Measurements from ENCODE around the gene PITPNM1.
"Not testable (repeated sequence)": the region's sequence is repeated elsewhere in the genome, so short reads cannot be mapped to it uniquely, and the experiment has no call there.

PITPNM1 gene

GRCh38 chr11:67489203-67489884 lies 15.8 kb downstream of the PITPNM1 start:
- Histone ChIP-seq H3K4me1 (ENCODE audit: control insufficient read depth in 1 of 2, insufficient read depth in 2 of 2, low read length in 2 of 2) (peaks cover under 1 to 23% of the 10 kb centered on the region in 2 donors), H3K4me3 (ENCODE audit: low read depth in 1 of 2, low read length in 2 of 2) (no peak overlapping the region), H3K27me3 (ENCODE audit: control insufficient read depth in 1 of 2, insufficient read depth in 2 of 2, low read length in 2 of 2) (no peaks in the 10 kb centered on the region), H3K27ac (ENCODE audit: low read depth, low read length) (no peak overlapping the region), H3K36me3 (ENCODE audit: control insufficient read depth in 1 of 2, insufficient read depth in 2 of 2, low read length in 2 of 2) (peaks cover 18 to 41% of the 10 kb centered on the region in 2 donors), H3K9me3 (ENCODE audit: control insufficient read depth in 1 of 2, low read length in 2 of 2) (no peaks in the 10 kb centered on the region), H3K9ac (ENCODE audit: low read depth in 1 of 2, low read length in 2 of 2) (no peak overlapping the region)

- H3K4me1 ChIP-seq (ENCODE audit: control insufficient read depth in 1 of 2, insufficient read depth in 2 of 2, low read length in 2 of 2) = peaks cover 14 to 36% of the 10 kb centered on the region in 2 donors
- no peak overlapping the region for H3K27ac ChIP-seq (ENCODE audit: low read depth, low read length)
- peaks cover 13 to 24% of the 10 kb centered on the region in 2 donors for H3K36me3 ChIP-seq (ENCODE audit: control insufficient read depth in 1 of 2, insufficient read depth in 2 of 2, low read length in 2 of 2)
- H3K9ac ChIP-seq (ENCODE audit: low read depth in 1 of 2, low read length in 2 of 2) = no peak overlapping the region
- H3K27me3 ChIP-seq (ENCODE audit: control insufficient read depth in 1 of 2, insufficient read depth in 2 of 2, low read length in 2 of 2) = no peaks in the 10 kb centered on the region
- H3K4me3 ChIP-seq (ENCODE audit: low read depth in 1 of 2, low read length in 2 of 2) = no peak overlapping the region
- no peaks in the 10 kb centered on the region for H3K9me3 ChIP-seq (ENCODE audit: control insufficient read depth in 1 of 2, low read length in 2 of 2)
These were observed 18.5 kb downstream of the PITPNM1 start for GRCh38 chr11:67486481-67487195.

- not testable (repeated sequence) for H3K4me3 ChIP-seq (ENCODE audit: low read depth in 1 of 2, low read length in 2 of 2); H3K27me3 ChIP-seq (ENCODE audit: control insufficient read depth in 1 of 2, insufficient read depth in 2 of 2, low read length in 2 of 2)
These were observed 19.2 kb downstream of the PITPNM1 start for GRCh38 chr11:67485873-67486361.

GRCh38 chr11:67484847-67485311 lies 20.3 kb downstream of the PITPNM1 start:
- Histone ChIP-seq H3K27ac (ENCODE audit: low read depth, low read length) (no peak overlapping the region), H3K9ac (ENCODE audit: low read depth in 1 of 2, low read length in 2 of 2) (peak overlapping the region; percentile 39 to 66), H3K9me3 (ENCODE audit: control insufficient read depth in 1 of 2, low read length in 2 of 2) (no peaks in the 10 kb centered on the region), H3K27me3 (ENCODE audit: control insufficient read depth in 1 of 2, insufficient read depth in 2 of 2, low read length in 2 of 2) (no peaks in the 10 kb centered on the region), H3K4me3 (ENCODE audit: low read depth in 1 of 2, low read length in 2 of 2) (peak overlapping the region in 1 of 2 donors; percentile 85), H3K4me1 (ENCODE audit: control insufficient read depth in 1 of 2, insufficient read depth in 2 of 2, low read length in 2 of 2) (peaks cover 14 to 36% of the 10 kb centered on the region in 2 donors), H3K36me3 (ENCODE audit: control insufficient read depth in 1 of 2, insufficient read depth in 2 of 2, low read length in 2 of 2) (peaks cover 4 to 12% of the 10 kb centered on the region in 2 donors)

More at GRCh38 chr11:67485873-67486361, 19.2 kb downstream of the PITPNM1 start:
- not testable (repeated sequence) for H3K9ac ChIP-seq (ENCODE audit: low read depth in 1 of 2, low read length in 2 of 2); H3K9me3 ChIP-seq (ENCODE audit: control insufficient read depth in 1 of 2, low read length in 2 of 2); H3K27ac ChIP-seq (ENCODE audit: low read depth, low read length)
- peaks cover 14 to 36% of the 10 kb centered on the region in 2 donors for H3K4me1 ChIP-seq (ENCODE audit: control insufficient read depth in 1 of 2, insufficient read depth in 2 of 2, low read length in 2 of 2)
- peaks cover 7 to 18% of the 10 kb centered on the region in 2 donors for H3K36me3 ChIP-seq (ENCODE audit: control insufficient read depth in 1 of 2, insufficient read depth in 2 of 2, low read length in 2 of 2)

GRCh38 chr11:67483831-67484665 lies 21.1 kb downstream of the PITPNM1 start:
- no peaks in the 10 kb centered on the region for H3K9me3 ChIP-seq (ENCODE audit: control insufficient read depth in 1 of 2, low read length in 2 of 2)
- peak overlapping the region; percentile 47 to 66 for H3K9ac ChIP-seq (ENCODE audit: low read depth in 1 of 2, low read length in 2 of 2)
- H3K4me3 ChIP-seq (ENCODE audit: low read depth in 1 of 2, low read length in 2 of 2) = peak overlapping the region; percentile 73 to 85
- no peaks in the 10 kb centered on the region for H3K27me3 ChIP-seq (ENCODE audit: control insufficient read depth in 1 of 2, insufficient read depth in 2 of 2, low read length in 2 of 2)
- H3K36me3 ChIP-seq (ENCODE audit: control insufficient read depth in 1 of 2, insufficient read depth in 2 of 2, low read length in 2 of 2) = peaks cover 0 to 3% of the 10 kb centered on the region in 2 donors
- H3K27ac ChIP-seq (ENCODE audit: low read depth, low read length) = peak overlapping the region; percentile 81
- H3K4me1 ChIP-seq (ENCODE audit: control insufficient read depth in 1 of 2, insufficient read depth in 2 of 2, low read length in 2 of 2) = peaks cover 14 to 36% of the 10 kb centered on the region in 2 donors

- peak within 1 kb of the TSS; percentile 66 to 76 for H3K9ac ChIP-seq (ENCODE audit: low read depth in 1 of 2, low read length in 2 of 2)
- H3K27ac ChIP-seq (ENCODE audit: low read depth, low read length) = peak within 1 kb of the TSS; percentile 81
- peaks cover 0 to 3% of the 10 kb centered on the region in 2 donors for H3K36me3 ChIP-seq (ENCODE audit: control insufficient read depth in 1 of 2, insufficient read depth in 2 of 2, low read length in 2 of 2)
- peaks cover 14 to 36% of the 10 kb centered on the region in 2 donors for H3K4me1 ChIP-seq (ENCODE audit: control insufficient read depth in 1 of 2, insufficient read depth in 2 of 2, low read length in 2 of 2)
- H3K27me3 ChIP-seq (ENCODE audit: control insufficient read depth in 1 of 2, insufficient read depth in 2 of 2, low read length in 2 of 2) = no peaks in the 10 kb centered on the region
- H3K4me3 ChIP-seq (ENCODE audit: low read depth in 1 of 2, low read length in 2 of 2) = peak within 1 kb of the TSS; percentile 73 to 85
- no peaks in the 10 kb centered on the region for H3K9me3 ChIP-seq (ENCODE audit: control insufficient read depth in 1 of 2, low read length in 2 of 2)
These were observed 22.1 kb downstream of the PITPNM1 start, which contains the start of gene AIP for GRCh38 chr11:67482827-67483798. Gene AIP (plus strand): TSS chr11:67483026. CDS start chr11:67483159, 133 bp downstream.

- no peaks in the 10 kb centered on the region for H3K9me3 ChIP-seq (ENCODE audit: control insufficient read depth in 1 of 2, low read length in 2 of 2)
- no peaks in the 10 kb centered on the region for H3K27me3 ChIP-seq (ENCODE audit: control insufficient read depth in 1 of 2, insufficient read depth in 2 of 2, low read length in 2 of 2)
- peak overlapping the region; percentile 73 to 85 for H3K4me3 ChIP-seq (ENCODE audit: low read depth in 1 of 2, low read length in 2 of 2)
- peak overlapping the region; percentile 81 for H3K27ac ChIP-seq (ENCODE audit: low read depth, low read length)
- H3K4me1 ChIP-seq (ENCODE audit: control insufficient read depth in 1 of 2, insufficient read depth in 2 of 2, low read length in 2 of 2) = peaks cover 14 to 36% of the 10 kb centered on the region in 2 donors
- H3K36me3 ChIP-seq (ENCODE audit: control insufficient read depth in 1 of 2, insufficient read depth in 2 of 2, low read length in 2 of 2) = peaks cover 0 to 3% of the 10 kb centered on the region in 2 donors
- H3K9ac ChIP-seq (ENCODE audit: low read depth in 1 of 2, low read length in 2 of 2) = peak overlapping the region; percentile 66 to 76
These were observed 22.8 kb downstream of the PITPNM1 start for GRCh38 chr11:67482275-67482826.

- H3K9ac ChIP-seq (ENCODE audit: low read depth in 1 of 2, low read length in 2 of 2); H3K4me1 ChIP-seq (ENCODE audit: control insufficient read depth in 1 of 2, insufficient read depth in 2 of 2, low read length in 2 of 2); H3K27me3 ChIP-seq (ENCODE audit: control insufficient read depth in 1 of 2, insufficient read depth in 2 of 2, low read length in 2 of 2); H3K36me3 ChIP-seq (ENCODE audit: control insufficient read depth in 1 of 2, insufficient read depth in 2 of 2, low read length in 2 of 2); H3K9me3 ChIP-seq (ENCODE audit: control insufficient read depth in 1 of 2, low read length in 2 of 2); H3K4me3 ChIP-seq (ENCODE audit: low read depth in 1 of 2, low read length in 2 of 2); H3K27ac ChIP-seq (ENCODE audit: low read depth, low read length): not testable (repeated sequence)
These were observed 27.7 kb downstream of the PITPNM1 start for GRCh38 chr11:67477344-67478050.

All from duodenal mucosa (tissue), 2 donors.